Measurements from ENCODE around the gene DUSP12.

DUSP12 gene

GRCh38 chr1:161749509-161750407 lies at the start of gene DUSP12:
Gene DUSP12, plus strand, starts transcription at chr1:161749786. Its CDS starts 16 bp downstream, at chr1:161749802.
- peaks cover 48% of the 10 kb centered on the region for H3K4me1 Mint-ChIP-seq
- peak within 1 kb of the TSS; percentile 99 for H3K4me3 Mint-ChIP-seq
- H3K27me3 Mint-ChIP-seq = peaks cover 5% of the 10 kb centered on the region
- H3K27ac Mint-ChIP-seq = peak within 1 kb of the TSS; percentile 93
- H3K36me3 Mint-ChIP-seq = peaks cover 14% of the 10 kb centered on the region
- H3K9me3 Mint-ChIP-seq = no peaks in the 10 kb centered on the region

- Mint-ChIP-seq H3K27ac (peak overlapping the region; percentile 53), H3K4me1 (no peaks in the 10 kb centered on the region), H3K36me3 (no peaks in the 10 kb centered on the region), H3K4me3 (no peak overlapping the region), H3K9me3 (no peaks in the 10 kb centered on the region), H3K27me3 (peaks cover 1% of the 10 kb centered on the region)
Observed at GRCh38 chr1:161702250-161702649, 47.3 kb upstream of the DUSP12 start.

- no peaks in the 10 kb centered on the region for H3K4me1 Mint-ChIP-seq
Observed at GRCh38 chr1:161705537-161705936, 44.0 kb upstream of the DUSP12 start.

GRCh38 chr1:161706113-161706481 lies 43.5 kb upstream of the DUSP12 start:
- Mint-ChIP-seq H3K27ac (no peak overlapping the region), H3K36me3 (no peaks in the 10 kb centered on the region), H3K4me3 (no peak overlapping the region), H3K27me3 (no peaks in the 10 kb centered on the region), H3K9me3 (no peaks in the 10 kb centered on the region), H3K4me1 (no peaks in the 10 kb centered on the region)

More at GRCh38 chr1:161705537-161705936, 44.0 kb upstream of the DUSP12 start:
- Mint-ChIP-seq H3K4me3 (no peak overlapping the region), H3K27ac (no peak overlapping the region), H3K36me3 (no peaks in the 10 kb centered on the region), H3K27me3 (no peaks in the 10 kb centered on the region), H3K9me3 (no peaks in the 10 kb centered on the region)

- H3K27ac Mint-ChIP-seq = no peak within 1 kb of the TSS
- no peaks in the 10 kb centered on the region for H3K27me3 Mint-ChIP-seq
- no peaks in the 10 kb centered on the region for H3K36me3 Mint-ChIP-seq
- no peaks in the 10 kb centered on the region for H3K4me1 Mint-ChIP-seq
- H3K4me3 Mint-ChIP-seq = no peak within 1 kb of the TSS
- H3K9me3 Mint-ChIP-seq = no peaks in the 10 kb centered on the region
Observed at GRCh38 chr1:161706482-161707347, 42.9 kb upstream of the DUSP12 start, which contains the start of gene FCRLA. Gene FCRLA, plus strand, starts transcription at chr1:161707229. Its CDS starts 36 bp downstream, at chr1:161707265.

GRCh38 chr1:161707503-161707902 lies 42.1 kb upstream of the DUSP12 start:
- H3K27ac Mint-ChIP-seq = no peak overlapping the region
- H3K4me1 Mint-ChIP-seq = no peaks in the 10 kb centered on the region
- no peaks in the 10 kb centered on the region for H3K9me3 Mint-ChIP-seq
- no peak overlapping the region for H3K4me3 Mint-ChIP-seq
- H3K36me3 Mint-ChIP-seq = no peaks in the 10 kb centered on the region
- no peaks in the 10 kb centered on the region for H3K27me3 Mint-ChIP-seq

- no peak overlapping the region for H3K27ac Mint-ChIP-seq
- H3K4me3 Mint-ChIP-seq = no peak overlapping the region
- H3K27me3 Mint-ChIP-seq = no peaks in the 10 kb centered on the region
- H3K9me3 Mint-ChIP-seq = no peaks in the 10 kb centered on the region
- no peaks in the 10 kb centered on the region for H3K4me1 Mint-ChIP-seq
- H3K36me3 Mint-ChIP-seq = no peaks in the 10 kb centered on the region
Observed at GRCh38 chr1:161709373-161709772, 40.2 kb upstream of the DUSP12 start.

- Mint-ChIP-seq H3K27ac (no peak overlapping the region), H3K4me1 (no peaks in the 10 kb centered on the region), H3K27me3 (no peaks in the 10 kb centered on the region), H3K9me3 (no peaks in the 10 kb centered on the region), H3K36me3 (no peaks in the 10 kb centered on the region), H3K4me3 (no peak overlapping the region)
Observed at GRCh38 chr1:161710560-161710959, 39.0 kb upstream of the DUSP12 start.

- Mint-ChIP-seq H3K9me3 (no peaks in the 10 kb centered on the region), H3K27me3 (no peaks in the 10 kb centered on the region), H3K27ac (no peak overlapping the region), H3K36me3 (no peaks in the 10 kb centered on the region), H3K4me3 (no peak overlapping the region), H3K4me1 (peaks cover 5% of the 10 kb centered on the region)
Observed at GRCh38 chr1:161718559-161719324, 30.8 kb upstream of the DUSP12 start.

- Mint-ChIP-seq H3K27me3 (no peaks in the 10 kb centered on the region), H3K27ac (no peak overlapping the region), H3K4me3 (no peak overlapping the region), H3K4me1 (peaks cover 5% of the 10 kb centered on the region), H3K36me3 (no peaks in the 10 kb centered on the region), H3K9me3 (no peaks in the 10 kb centered on the region)
Observed at GRCh38 chr1:161719325-161719611, 30.3 kb upstream of the DUSP12 start.

GRCh38 chr1:161720422-161720821 lies 29.2 kb upstream of the DUSP12 start:
- Mint-ChIP-seq H3K27me3 (peaks cover under 1% of the 10 kb centered on the region), H3K4me1 (peaks cover 10% of the 10 kb centered on the region), H3K4me3 (no peak overlapping the region), H3K27ac (no peak overlapping the region), H3K36me3 (no peaks in the 10 kb centered on the region), H3K9me3 (no peaks in the 10 kb centered on the region)

GRCh38 chr1:161720956-161721737 lies 28.4 kb upstream of the DUSP12 start, which contains the start of gene FCRLB:
Gene FCRLB, plus strand, starts transcription at chr1:161721544. Its CDS starts 1,129 bp downstream, at chr1:161722673.
- no peak within 1 kb of the TSS for H3K4me3 Mint-ChIP-seq
- no peak within 1 kb of the TSS for H3K27ac Mint-ChIP-seq

GRCh38 chr1:161721738-161722343 lies 27.7 kb upstream of the DUSP12 start:
- Mint-ChIP-seq H3K27me3 (peaks cover 6% of the 10 kb centered on the region), H3K9me3 (no peaks in the 10 kb centered on the region), H3K4me3 (no peak overlapping the region), H3K27ac (no peak overlapping the region), H3K4me1 (peaks cover 18% of the 10 kb centered on the region), H3K36me3 (no peaks in the 10 kb centered on the region)

More at GRCh38 chr1:161720956-161721737, 28.4 kb upstream of the DUSP12 start, which contains the start of gene FCRLB:
- peaks cover 17% of the 10 kb centered on the region for H3K4me1 Mint-ChIP-seq
- no peaks in the 10 kb centered on the region for H3K36me3 Mint-ChIP-seq
- H3K9me3 Mint-ChIP-seq = no peaks in the 10 kb centered on the region
- peaks cover 6% of the 10 kb centered on the region for H3K27me3 Mint-ChIP-seq

- H3K4me1 Mint-ChIP-seq = peaks cover 19% of the 10 kb centered on the region
- H3K36me3 Mint-ChIP-seq = no peaks in the 10 kb centered on the region
- H3K9me3 Mint-ChIP-seq = no peaks in the 10 kb centered on the region
- peaks cover 6% of the 10 kb centered on the region for H3K27me3 Mint-ChIP-seq
- peak overlapping the region; percentile 46 for H3K27ac Mint-ChIP-seq
- H3K4me3 Mint-ChIP-seq = no peak overlapping the region
Observed at GRCh38 chr1:161722406-161722805, 27.2 kb upstream of the DUSP12 start.
